Endothelial cell of umbilical vein (primary cell): ENCODE measurements around the gene CD2AP.
"Not testable (repeated sequence)": the region's sequence is repeated elsewhere in the genome, so short reads cannot be mapped to it uniquely, and the experiment has no call there.

Experiments
- EZH2 ChIP-seq: IDR thresholded peaks from 2 replicates; pipeline ENCODE4 v1.6.1; 2012; ENCODE audit warnings: borderline replicate concordance, low read depth, mild to moderate bottlenecking, moderate library complexity, low read length, inconsistent platforms; ENCODE audit not compliant: severe bottlenecking
- FOS ChIP-seq: IDR thresholded peaks from 2 replicates; pipeline ENCODE4 v1.6.1; 2011; ENCODE audit warnings: mild to moderate bottlenecking, low read length, moderate library complexity, borderline replicate concordance; ENCODE audit not compliant: insufficient read depth
- JUN ChIP-seq: IDR thresholded peaks from 2 replicates; pipeline ENCODE4 v1.6.1; 2011; ENCODE audit warnings: borderline replicate concordance, low read depth; ENCODE audit not compliant: insufficient read length, insufficient read depth
- MYC ChIP-seq: IDR thresholded peaks from one replicate; pipeline ENCODE4 v1.6.1; 2011; ENCODE audit warnings: mild to moderate bottlenecking, low read depth, low read length
- POLR2A ChIP-seq: IDR thresholded peaks from 2 replicates; pipeline ENCODE4 v1.6.1; 2012; ENCODE audit warnings: low read depth, mild to moderate bottlenecking, control low read depth, low read length
- POLR2AphosphoS5 ChIP-seq: IDR thresholded peaks from 2 replicates; pipeline ENCODE4 v1.6.1; 2012; ENCODE audit warnings: low read depth, mild to moderate bottlenecking, control low read depth, low read length, moderate library complexity; ENCODE audit not compliant: insufficient read depth
- TF ChIP-seq, protein P1 (sequence below), 2 donors: IDR thresholded peaks; 1 replicate in 1 of 2; 2 replicates in 1 of 2; pipeline ENCODE4 v1.5.1; 2011; ENCODE audit warnings: low read length in 2 of 2, mild to moderate bottlenecking in 2 of 2, moderate library complexity in 2 of 2, control low read depth in 1 of 2, inconsistent platforms in 1 of 2, low read depth in 1 of 2; ENCODE audit not compliant: insufficient read depth in 1 of 2; ENCODE audit errors: extremely low read depth in 1 of 2
- TF ChIP-seq, protein P2 (sequence below): IDR thresholded peaks from 2 replicates; pipeline ENCODE4 v1.6.1; 2011; ENCODE audit not compliant: insufficient read depth, insufficient read length

DNA sequence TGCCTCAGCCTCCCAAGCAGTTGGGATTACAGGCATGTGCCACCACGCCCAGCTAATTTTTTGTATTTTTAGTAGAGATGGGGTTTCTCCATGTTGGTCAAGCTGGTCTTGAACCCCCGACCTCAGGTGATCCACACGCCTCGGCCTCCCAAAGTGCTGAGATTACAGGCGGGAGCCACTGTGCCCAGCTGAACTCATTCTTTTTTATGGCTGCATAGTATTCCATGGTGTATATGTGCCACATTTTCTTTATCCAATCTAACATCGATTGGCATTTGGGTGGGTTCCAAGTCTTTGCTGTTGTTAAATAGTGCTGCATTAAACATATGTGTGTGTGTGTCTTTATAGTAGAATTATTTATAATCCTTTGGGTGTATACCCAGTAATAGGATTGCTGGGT lies 78.9 kb downstream of the CD2AP start:
- not testable (repeated sequence) for TF ChIP-seq MYC, POLR2AphosphoS5, EZH2, POLR2A, FOS, JUN
- TF ChIP-seq, protein P1, sequence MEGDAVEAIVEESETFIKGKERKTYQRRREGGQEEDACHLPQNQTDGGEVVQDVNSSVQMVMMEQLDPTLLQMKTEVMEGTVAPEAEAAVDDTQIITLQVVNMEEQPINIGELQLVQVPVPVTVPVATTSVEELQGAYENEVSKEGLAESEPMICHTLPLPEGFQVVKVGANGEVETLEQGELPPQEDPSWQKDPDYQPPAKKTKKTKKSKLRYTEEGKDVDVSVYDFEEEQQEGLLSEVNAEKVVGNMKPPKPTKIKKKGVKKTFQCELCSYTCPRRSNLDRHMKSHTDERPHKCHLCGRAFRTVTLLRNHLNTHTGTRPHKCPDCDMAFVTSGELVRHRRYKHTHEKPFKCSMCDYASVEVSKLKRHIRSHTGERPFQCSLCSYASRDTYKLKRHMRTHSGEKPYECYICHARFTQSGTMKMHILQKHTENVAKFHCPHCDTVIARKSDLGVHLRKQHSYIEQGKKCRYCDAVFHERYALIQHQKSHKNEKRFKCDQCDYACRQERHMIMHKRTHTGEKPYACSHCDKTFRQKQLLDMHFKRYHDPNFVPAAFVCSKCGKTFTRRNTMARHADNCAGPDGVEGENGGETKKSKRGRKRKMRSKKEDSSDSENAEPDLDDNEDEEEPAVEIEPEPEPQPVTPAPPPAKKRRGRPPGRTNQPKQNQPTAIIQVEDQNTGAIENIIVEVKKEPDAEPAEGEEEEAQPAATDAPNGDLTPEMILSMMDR (IDR thresholded peaks at IDR 0.05; ENCODE audit: extremely low read depth in 1 of 2, insufficient read depth in 1 of 2, low read depth in 1 of 2, low read length in 2 of 2) = not testable (repeated sequence)
- TF ChIP-seq, protein P2, sequence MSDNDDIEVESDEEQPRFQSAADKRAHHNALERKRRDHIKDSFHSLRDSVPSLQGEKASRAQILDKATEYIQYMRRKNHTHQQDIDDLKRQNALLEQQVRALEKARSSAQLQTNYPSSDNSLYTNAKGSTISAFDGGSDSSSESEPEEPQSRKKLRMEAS = not testable (repeated sequence)
